ENCODE measurements around the gene GRIN2D.

DNA sequence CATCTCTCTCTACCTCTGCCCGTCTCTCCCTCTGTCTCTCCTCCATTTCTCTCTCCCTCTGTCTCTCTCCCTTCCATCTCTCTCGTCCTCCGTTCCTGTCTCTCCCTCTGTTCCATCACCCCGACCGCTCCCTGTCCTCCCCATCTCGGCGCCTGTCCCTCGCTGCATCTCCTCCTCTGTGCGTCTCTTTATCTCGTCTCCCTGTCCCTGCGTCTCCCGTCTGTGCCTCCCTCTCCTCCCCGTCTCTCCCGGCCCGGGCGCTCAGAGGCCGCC lies 4.6 kb downstream of the GRIN2D start:
- TF ChIP-seq, protein P1, sequence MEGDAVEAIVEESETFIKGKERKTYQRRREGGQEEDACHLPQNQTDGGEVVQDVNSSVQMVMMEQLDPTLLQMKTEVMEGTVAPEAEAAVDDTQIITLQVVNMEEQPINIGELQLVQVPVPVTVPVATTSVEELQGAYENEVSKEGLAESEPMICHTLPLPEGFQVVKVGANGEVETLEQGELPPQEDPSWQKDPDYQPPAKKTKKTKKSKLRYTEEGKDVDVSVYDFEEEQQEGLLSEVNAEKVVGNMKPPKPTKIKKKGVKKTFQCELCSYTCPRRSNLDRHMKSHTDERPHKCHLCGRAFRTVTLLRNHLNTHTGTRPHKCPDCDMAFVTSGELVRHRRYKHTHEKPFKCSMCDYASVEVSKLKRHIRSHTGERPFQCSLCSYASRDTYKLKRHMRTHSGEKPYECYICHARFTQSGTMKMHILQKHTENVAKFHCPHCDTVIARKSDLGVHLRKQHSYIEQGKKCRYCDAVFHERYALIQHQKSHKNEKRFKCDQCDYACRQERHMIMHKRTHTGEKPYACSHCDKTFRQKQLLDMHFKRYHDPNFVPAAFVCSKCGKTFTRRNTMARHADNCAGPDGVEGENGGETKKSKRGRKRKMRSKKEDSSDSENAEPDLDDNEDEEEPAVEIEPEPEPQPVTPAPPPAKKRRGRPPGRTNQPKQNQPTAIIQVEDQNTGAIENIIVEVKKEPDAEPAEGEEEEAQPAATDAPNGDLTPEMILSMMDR (IDR thresholded peaks at IDR 0.05): no peak
- no peak for TF ChIP-seq POLR2A (IDR thresholded peaks at IDR 0.05)
